Astrocyte (in vitro differentiated cells and primary cell): Measurements from ENCODE around the gene GRM4. TPM values are rescaled to one million over a fixed set of nuclear protein-coding genes. Genes with fewer than 3 reads are reported as not detected.

Source experiments
- DNase-seq: peaks from one replicate; pipeline ENCODE4 v3.0.0-alpha.2; 2010; ENCODE audit warnings: low read depth
- FAIRE-seq: peaks from 2 replicates; lab custom pipeline; 2011; peaks lifted over from hg19 to GRCh38; lab: Jason Lieb, UNC
- H2AFZ ChIP-seq: 2 replicates; pipeline ENCODE4 v1.6.0; 2012; ENCODE audit warnings: low read depth, low read length, inconsistent platforms
- H3K27ac ChIP-seq: 2 replicates; pipeline ENCODE4 v1.5.1; 2011; ENCODE audit warnings: low read depth, low read length, inconsistent platforms
- H3K27me3 ChIP-seq: 2 replicates; pipeline ENCODE4 v1.6.0; 2011; ENCODE audit warnings: low read length, inconsistent platforms; ENCODE audit not compliant: insufficient read depth
- H3K36me3 ChIP-seq: 2 replicates; pipeline ENCODE4 v1.5.1; 2011; ENCODE audit warnings: low read length, inconsistent platforms; ENCODE audit not compliant: insufficient read depth
- H3K4me1 ChIP-seq: 2 replicates; pipeline ENCODE4 v1.5.1; 2011; ENCODE audit warnings: low read length, inconsistent platforms; ENCODE audit not compliant: insufficient read depth
- H3K4me2 ChIP-seq: 2 replicates; pipeline ENCODE4 v1.6.0; 2012; ENCODE audit warnings: low read length, inconsistent platforms
- H3K4me3 ChIP-seq: 2 replicates; pipeline ENCODE4 v1.5.1; 2011; ENCODE audit warnings: low read depth, mild to moderate bottlenecking, low read length, inconsistent platforms; ENCODE audit not compliant: insufficient read depth
- H3K79me2 ChIP-seq: 2 replicates; pipeline ENCODE4 v1.6.0; 2012; ENCODE audit warnings: mild to moderate bottlenecking, low read length, inconsistent platforms; ENCODE audit not compliant: insufficient read depth
- H3K9ac ChIP-seq: 2 replicates; pipeline ENCODE4 v1.6.0; 2012; ENCODE audit warnings: mild to moderate bottlenecking, low read length, inconsistent platforms
- H3K9me3 ChIP-seq: 2 replicates; pipeline ENCODE4 v1.5.1; 2012; ENCODE audit warnings: low read depth, mild to moderate bottlenecking, low read length, inconsistent platforms; ENCODE audit not compliant: insufficient read depth
- H4K20me1 ChIP-seq: 2 replicates; pipeline ENCODE4 v1.6.0; 2012; ENCODE audit warnings: low read length, inconsistent platforms; ENCODE audit not compliant: insufficient read depth
- H3K27ac Mint-ChIP-seq: one replicate; pipeline ENCODE4 v1.8.0; 2021; ENCODE audit warnings: mild to moderate bottlenecking, mixed read lengths; ENCODE audit not compliant: unreplicated experiment
- H3K27me3 Mint-ChIP-seq: one replicate; pipeline ENCODE4 v1.8.0; 2021; ENCODE audit warnings: low read depth, mixed read lengths; ENCODE audit not compliant: unreplicated experiment
- H3K36me3 Mint-ChIP-seq: one replicate; pipeline ENCODE4 v1.8.0; 2021; ENCODE audit warnings: low read depth, mixed read lengths; ENCODE audit not compliant: unreplicated experiment
- H3K4me1 Mint-ChIP-seq: one replicate; pipeline ENCODE4 v1.8.0; 2021; ENCODE audit warnings: low read depth, mixed read lengths; ENCODE audit not compliant: unreplicated experiment
- H3K4me3 Mint-ChIP-seq: one replicate; pipeline ENCODE4 v1.8.0; 2021; ENCODE audit warnings: mild to moderate bottlenecking, moderate library complexity, mixed read lengths; ENCODE audit not compliant: unreplicated experiment
- H3K9me3 Mint-ChIP-seq: one replicate; pipeline ENCODE4 v1.8.0; 2021; ENCODE audit warnings: mild to moderate bottlenecking, mixed read lengths; ENCODE audit not compliant: unreplicated experiment
- EZH2 ChIP-seq: IDR thresholded peaks from 2 replicates; pipeline ENCODE4 v1.6.1; 2012; ENCODE audit warnings: mild to moderate bottlenecking, low read length, inconsistent platforms; ENCODE audit not compliant: insufficient read depth
- total RNA-seq: library from RNA; stranded (reverse); gene quantifications from 2 replicates; pipeline ENCODE4 v1.2.1, GENCODE V29; 2021
- TF ChIP-seq, protein P1 (sequence below): IDR thresholded peaks from 2 replicates; pipeline ENCODE4 v1.5.1; 2011; ENCODE audit warnings: low read depth, mild to moderate bottlenecking, inconsistent platforms, low read length, moderate library complexity; ENCODE audit not compliant: insufficient read depth

GRM4 gene
- total RNA-seq, 1 donor from 2014 or later: 0.30 TPM

DNA sequence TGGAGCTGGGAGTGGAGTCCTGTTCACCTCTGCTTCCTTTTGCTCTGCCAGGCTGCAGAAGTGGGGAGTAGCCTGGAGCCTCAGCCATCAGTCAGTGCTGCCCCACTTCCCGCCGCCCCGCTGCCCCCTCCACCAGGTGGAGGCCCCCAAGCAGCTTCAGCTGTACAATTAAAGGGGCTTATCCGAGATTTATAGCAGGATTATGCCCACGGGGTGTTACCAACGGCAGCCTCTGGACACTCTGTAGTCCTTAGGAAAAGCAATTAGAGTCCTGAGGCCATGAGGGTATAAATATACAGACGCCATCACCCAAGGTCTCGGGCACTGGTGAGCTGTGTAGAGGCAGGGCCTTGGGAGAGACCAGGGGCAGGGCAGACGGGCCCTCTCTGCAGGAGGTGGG, 55.4 kb downstream of the GRM4 start:
- Mint-ChIP-seq H3K27me3 (peaks cover 46% of the 10 kb centered on the region), H3K9me3 (no peaks in the 10 kb centered on the region), H3K4me3 (no peak overlapping the region), H3K4me1 (no peaks in the 10 kb centered on the region), H3K27ac (no peak overlapping the region), H3K36me3 (no peaks in the 10 kb centered on the region)
- TF ChIP-seq, protein P1, sequence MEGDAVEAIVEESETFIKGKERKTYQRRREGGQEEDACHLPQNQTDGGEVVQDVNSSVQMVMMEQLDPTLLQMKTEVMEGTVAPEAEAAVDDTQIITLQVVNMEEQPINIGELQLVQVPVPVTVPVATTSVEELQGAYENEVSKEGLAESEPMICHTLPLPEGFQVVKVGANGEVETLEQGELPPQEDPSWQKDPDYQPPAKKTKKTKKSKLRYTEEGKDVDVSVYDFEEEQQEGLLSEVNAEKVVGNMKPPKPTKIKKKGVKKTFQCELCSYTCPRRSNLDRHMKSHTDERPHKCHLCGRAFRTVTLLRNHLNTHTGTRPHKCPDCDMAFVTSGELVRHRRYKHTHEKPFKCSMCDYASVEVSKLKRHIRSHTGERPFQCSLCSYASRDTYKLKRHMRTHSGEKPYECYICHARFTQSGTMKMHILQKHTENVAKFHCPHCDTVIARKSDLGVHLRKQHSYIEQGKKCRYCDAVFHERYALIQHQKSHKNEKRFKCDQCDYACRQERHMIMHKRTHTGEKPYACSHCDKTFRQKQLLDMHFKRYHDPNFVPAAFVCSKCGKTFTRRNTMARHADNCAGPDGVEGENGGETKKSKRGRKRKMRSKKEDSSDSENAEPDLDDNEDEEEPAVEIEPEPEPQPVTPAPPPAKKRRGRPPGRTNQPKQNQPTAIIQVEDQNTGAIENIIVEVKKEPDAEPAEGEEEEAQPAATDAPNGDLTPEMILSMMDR: no peak
- no peak for TF ChIP-seq EZH2
- H3K4me2 ChIP-seq: no peak overlapping the region
- H3K4me1 ChIP-seq: no peaks in the 10 kb centered on the region
- no peak overlapping the region for H3K9ac ChIP-seq
- no peaks in the 10 kb centered on the region for H3K36me3 ChIP-seq
- H3K27ac ChIP-seq: no peak overlapping the region
- no peaks in the 10 kb centered on the region for H4K20me1 ChIP-seq
- H3K4me3 ChIP-seq: no peak overlapping the region
- H3K9me3 ChIP-seq: no peaks in the 10 kb centered on the region
- DNase-seq (no peak), FAIRE-seq (no peak)
- H2AFZ ChIP-seq: no peak overlapping the region
- no peaks in the 10 kb centered on the region for H3K79me2 ChIP-seq
- H3K27me3 ChIP-seq: peaks cover 13% of the 10 kb centered on the region

DNA sequence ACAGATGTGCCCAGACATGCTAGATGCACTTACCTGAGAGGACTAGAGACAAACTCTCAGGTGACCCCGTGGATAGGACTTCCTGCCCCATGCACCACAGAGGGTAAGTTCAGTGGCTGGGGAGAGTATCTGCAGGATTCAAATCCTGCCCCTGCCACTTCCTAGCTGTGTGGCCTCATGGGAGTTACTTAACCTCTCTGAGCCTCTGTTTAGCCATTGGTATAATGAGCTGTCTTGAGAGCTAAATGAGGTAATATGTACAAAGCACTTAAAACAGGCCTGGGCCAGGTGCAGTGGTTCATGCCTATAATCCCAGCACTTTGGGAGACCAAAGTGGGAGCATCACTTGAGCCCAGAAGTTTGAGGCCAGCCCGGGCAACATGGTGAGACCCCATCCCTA, 59.3 kb downstream of the GRM4 start:
- H3K9me3 Mint-ChIP-seq: no peaks in the 10 kb centered on the region
- no peaks in the 10 kb centered on the region for H3K9me3 ChIP-seq
- H2AFZ ChIP-seq: no peak overlapping the region
- FAIRE-seq (no peak), DNase-seq (no peak)
- no peaks in the 10 kb centered on the region for H4K20me1 ChIP-seq
- no peak overlapping the region for H3K27ac Mint-ChIP-seq
- H3K9ac ChIP-seq: no peak overlapping the region
- H3K27ac ChIP-seq: no peak overlapping the region
- H3K4me3 Mint-ChIP-seq: no peak overlapping the region
- H3K36me3 Mint-ChIP-seq: no peaks in the 10 kb centered on the region
- no peaks in the 10 kb centered on the region for H3K79me2 ChIP-seq
- H3K36me3 ChIP-seq: no peaks in the 10 kb centered on the region
- peaks cover 8% of the 10 kb centered on the region for H3K4me1 Mint-ChIP-seq
- no peaks in the 10 kb centered on the region for H3K4me1 ChIP-seq
- H3K4me3 ChIP-seq: no peak overlapping the region
- TF ChIP-seq, protein P1: no peak
- no peak for TF ChIP-seq EZH2
- H3K27me3 ChIP-seq: peaks cover 9% of the 10 kb centered on the region
- no peak overlapping the region for H3K4me2 ChIP-seq
- H3K27me3 Mint-ChIP-seq: peaks cover 34% of the 10 kb centered on the region

DNA sequence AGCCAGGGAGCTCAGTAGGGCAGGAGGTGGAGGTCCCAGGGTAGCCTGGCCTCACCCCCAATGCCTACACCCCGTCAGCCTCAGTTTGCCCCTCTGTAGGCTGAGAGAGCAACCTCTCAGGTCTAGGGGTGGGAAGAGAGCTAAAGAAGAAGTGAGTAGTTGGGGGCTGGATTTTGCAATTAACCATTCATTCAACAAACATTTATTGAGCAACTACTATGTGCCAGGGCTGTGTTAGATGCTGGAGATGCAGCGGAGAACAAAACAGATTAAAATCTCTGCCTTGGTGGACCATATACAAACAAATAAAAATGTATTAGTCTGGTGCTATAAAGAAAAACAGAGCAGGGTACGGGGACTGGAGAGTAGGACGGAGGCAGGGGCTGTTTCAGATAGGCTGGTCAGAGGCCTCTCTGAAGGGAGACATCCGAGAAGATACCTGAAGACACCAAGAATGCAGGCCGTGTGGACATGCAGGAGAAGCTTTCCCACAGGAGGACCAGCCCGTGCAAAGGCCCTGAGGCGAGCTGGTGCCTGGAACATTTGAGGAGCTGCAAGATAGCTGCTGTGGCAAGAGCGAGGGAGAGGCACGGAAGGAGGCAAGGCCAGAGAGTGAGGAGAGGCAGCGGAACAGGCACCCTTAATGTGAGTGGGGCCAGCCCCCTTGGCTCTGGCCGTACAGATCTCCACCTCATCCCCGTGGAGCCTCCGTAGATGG, 60.3 kb downstream of the GRM4 start:
- DNase-seq (no peak), FAIRE-seq (no peak)
- H3K4me3 ChIP-seq: no peak overlapping the region
- H3K27ac ChIP-seq: no peak overlapping the region
- no peaks in the 10 kb centered on the region for H3K9me3 ChIP-seq
- Mint-ChIP-seq H3K27ac (no peak overlapping the region), H3K27me3 (peaks cover 38% of the 10 kb centered on the region), H3K4me3 (no peak overlapping the region), H3K9me3 (no peaks in the 10 kb centered on the region), H3K36me3 (no peaks in the 10 kb centered on the region), H3K4me1 (peaks cover 8% of the 10 kb centered on the region)
- H3K36me3 ChIP-seq: no peaks in the 10 kb centered on the region
- no peaks in the 10 kb centered on the region for H3K4me1 ChIP-seq
- TF ChIP-seq, protein P1: no peak
- no peak overlapping the region for H2AFZ ChIP-seq
- no peaks in the 10 kb centered on the region for H4K20me1 ChIP-seq
- no peak overlapping the region for H3K4me2 ChIP-seq
- peaks cover 9% of the 10 kb centered on the region for H3K27me3 ChIP-seq
- no peaks in the 10 kb centered on the region for H3K79me2 ChIP-seq
- no peak overlapping the region for H3K9ac ChIP-seq
